Lower leg skin (tissue), 4 donors: ENCODE data around the gene RUFY1. TPM values are rescaled to one million over a fixed set of nuclear protein-coding genes. Genes with fewer than 3 reads are reported as not detected.
A peak's percentile ranks its signal among the peaks of the same experiment; 100 is the strongest.
"Not testable (repeated sequence)": the region's sequence is repeated elsewhere in the genome, so short reads cannot be mapped to it uniquely, and the experiment has no call there.

ENCODE experiments used
- DNase-seq, 2 donors: peaks; one replicate each; pipeline ENCODE4 v3.0.0-alpha.2; 2019; ENCODE audit warnings: low spot score in 2 of 2
- H3K4me3 ChIP-seq: fragments of 200-600 bp; sonication (generic); 2 replicates; pipeline ENCODE4 v1.5.1; 2017; ENCODE audit warnings: mild to moderate bottlenecking, low read depth; ENCODE audit not compliant: poor library complexity, severe bottlenecking
- CTCF ChIP-seq, 3 donors: fragments of 450-650 bp; IDR thresholded peaks; one replicate each; pipeline ENCODE4 v1.5.1; 2016; ENCODE audit warnings: antibody characterized with exemption in 3 of 3, mild to moderate bottlenecking in 3 of 3, moderate library complexity in 2 of 3
- POLR2A ChIP-seq, 2 donors: fragments of 450-650 bp; IDR thresholded peaks; one replicate each; pipeline ENCODE4 v1.6.1; 2016 to 2017; ENCODE audit warnings: antibody characterized with exemption in 2 of 2, mild to moderate bottlenecking in 1 of 2, moderate library complexity in 1 of 2
- WGBS, 2 donors: methylation state at CpG; one replicate each; pipeline ENCODE4 v1.1.5; 2018; 5-methylcytosine and 5-hydroxymethylcytosine counted together
- intact Hi-C: fragments of 100-400 bp; cut with DNase I; formaldehyde crosslinking; loops from one replicate; pipeline ENCODE4 v1.15.0; 2023; ENCODE audit warnings: low total_unique reads
- total RNA-seq, 4 donors: library from RNA; depleted of rRNA; stranded (reverse); fragments of >200 nt; gene quantifications; one replicate each; pipeline ENCODE4 v1.1.0, GENCODE V29; 2016

Gene RUFY1
- total RNA-seq, 4 donors from 2014 or later, result 36.4 to 76.1 (median 54.9) TPM

GRCh38 chr5:179621551-179622214 is 71.3 kb downstream of the RUFY1 start:
- peak overlapping the region; percentile 52 for H3K4me3 ChIP-seq
- no peak for TF ChIP-seq CTCF (IDR thresholded peaks at IDR 0.05)
- no peak for TF ChIP-seq POLR2A (IDR thresholded peaks at IDR 0.05)
- no peak for DNase-seq
- 6 to 8% methylated on average over 11 of the region's 11 CpGs for WGBS, 2 donors
- intact Hi-C loops, result no loop called here

- peak within 1 kb of the TSS; percentile 99 for H3K4me3 ChIP-seq
- intact Hi-C loops, result no loop called here
- 0 to 1% methylated on average over 57 to 77 of the region's 92 CpGs for WGBS, 2 donors
- TF ChIP-seq CTCF (IDR thresholded peaks at IDR 0.05) (no peak), POLR2A (IDR thresholded peaks at IDR 0.05) (peak in 1 of 2 donors; percentile 99)
- peak; percentile 99 to 100 for DNase-seq
Measured at GRCh38 chr5:179623003-179623905, 72.9 kb downstream of the RUFY1 start, which contains the start of gene HNRNPH1. Gene HNRNPH1 (minus strand): TSS chr5:179623671. CDS start chr5:179623133, 538 bp downstream.

- TF ChIP-seq CTCF (IDR thresholded peaks at IDR 0.05) (no peak), POLR2A (IDR thresholded peaks at IDR 0.05) (no peak)
- intact Hi-C loops, result no loop called here
- peak in 1 of 2 donors; percentile 89 for DNase-seq
- WGBS, 2 donors, result 3 to 7% methylated on average over 49 to 68 of the region's 68 CpGs
- H3K4me3 ChIP-seq, result peak overlapping the region; percentile 55
Measured at GRCh38 chr5:179623906-179624741, 73.8 kb downstream of the RUFY1 start.

GRCh38 chr5:179624841-179625271 is 74.5 kb downstream of the RUFY1 start:
- no peak overlapping the region for H3K4me3 ChIP-seq
- TF ChIP-seq POLR2A (IDR thresholded peaks at IDR 0.05) (no peak), CTCF (IDR thresholded peaks at IDR 0.05) (no peak)
- DNase-seq, result no peak
- intact Hi-C loops, result no loop called here
- 77 to 83% methylated on average over 9 of the region's 9 CpGs for WGBS, 2 donors

- intact Hi-C loops, H3K4me3 ChIP-seq, DNase-seq: not testable (repeated sequence)
- 53 to 67% methylated on average over 19 to 22 of the region's 38 CpGs for WGBS, 2 donors
Measured at GRCh38 chr5:179633501-179634369, 83.4 kb downstream of the RUFY1 start.

- H3K4me3 ChIP-seq, intact Hi-C loops, DNase-seq: not testable (repeated sequence)
- no CpG with 5 or more reads among the region's 49 CpGs for WGBS, 2 donors
Measured at GRCh38 chr5:179634370-179635172, 84.2 kb downstream of the RUFY1 start.

- DNase-seq, H3K4me3 ChIP-seq, intact Hi-C loops: not testable (repeated sequence)
- 64 to 68% methylated on average over 11 of the region's 11 CpGs for WGBS, 2 donors
Measured at GRCh38 chr5:179639296-179639695, 88.9 kb downstream of the RUFY1 start.

- no CpG with 5 or more reads among the region's 4 CpGs for WGBS, 2 donors
- H3K4me3 ChIP-seq, intact Hi-C loops, DNase-seq: not testable (repeated sequence)
Measured at GRCh38 chr5:179641745-179642144, 91.4 kb downstream of the RUFY1 start.
